Peyer's patch (tissue), 4 donors: ENCODE measurements around the gene ARL15. TPM values are rescaled to one million over a fixed set of nuclear protein-coding genes. Genes with fewer than 3 reads are reported as not detected.
"Not testable (repeated sequence)": the region's sequence is repeated elsewhere in the genome, so short reads cannot be mapped to it uniquely, and the experiment has no call there.

ENCODE experiments used
- DNase-seq, 3 donors: peaks; one replicate each; pipeline ENCODE4 v3.0.0-alpha.2; 2017 to 2019
- H3K27ac ChIP-seq, 4 donors: fragments of 200-600 bp; sonication (generic); one replicate each; pipeline ENCODE4 v1.5.1; 2016 to 2019
- H3K27me3 ChIP-seq, 2 donors: fragments of 200-600 bp; sonication (generic); one replicate each; pipeline ENCODE4 v1.5.1; 2019
- H3K36me3 ChIP-seq, 3 donors: fragments of 200-600 bp; sonication (generic); one replicate each; pipeline ENCODE4 v1.5.1; 2016 to 2019
- H3K4me1 ChIP-seq, 4 donors: fragments of 200-600 bp; sonication (generic); one replicate each; pipeline ENCODE4 v1.5.1; 2016 to 2019
- H3K4me3 ChIP-seq, 4 donors: fragments of 200-600 bp; sonication (generic); 1 replicate in 3 of 4; 2 replicates in 1 of 4; pipeline ENCODE4 v1.5.1; 2016 to 2019; ENCODE audit warnings: mild to moderate bottlenecking in 1 of 4
- H3K9me3 ChIP-seq, 4 donors: fragments of 200-600 bp; sonication (generic); one replicate each; pipeline ENCODE4 v1.5.1; 2016 to 2019; ENCODE audit warnings: mild to moderate bottlenecking in 1 of 4
- POLR2A ChIP-seq, 2 donors: fragments of 450-650 bp; IDR thresholded peaks; one replicate each; pipeline ENCODE4 v1.5.1; 2017; ENCODE audit warnings: antibody characterized with exemption in 2 of 2, mild to moderate bottlenecking in 2 of 2, moderate library complexity in 2 of 2
- total RNA-seq, 4 donors: library from RNA; depleted of rRNA; stranded (reverse); fragments of >200 nt; gene quantifications; one replicate each; pipeline ENCODE4 v1.1.0, GENCODE V29; 2016
- TF ChIP-seq, protein P1 (sequence below), 6 experiments: fragments of 450-650 bp in 4 of 6; fragments of 200-600 bp in 2 of 6; sonication (generic) in 1 of 6; IDR thresholded peaks; one replicate each; pipeline ENCODE4 v1.5.1; 2017 to 2019; ENCODE audit warnings: antibody characterized with exemption in 6 of 6, mild to moderate bottlenecking in 3 of 6, moderate library complexity in 1 of 6

Gene ARL15
- total RNA-seq, 4 donors from 2014 or later = 18.0 to 44.5 (median 38.7) TPM

DNA sequence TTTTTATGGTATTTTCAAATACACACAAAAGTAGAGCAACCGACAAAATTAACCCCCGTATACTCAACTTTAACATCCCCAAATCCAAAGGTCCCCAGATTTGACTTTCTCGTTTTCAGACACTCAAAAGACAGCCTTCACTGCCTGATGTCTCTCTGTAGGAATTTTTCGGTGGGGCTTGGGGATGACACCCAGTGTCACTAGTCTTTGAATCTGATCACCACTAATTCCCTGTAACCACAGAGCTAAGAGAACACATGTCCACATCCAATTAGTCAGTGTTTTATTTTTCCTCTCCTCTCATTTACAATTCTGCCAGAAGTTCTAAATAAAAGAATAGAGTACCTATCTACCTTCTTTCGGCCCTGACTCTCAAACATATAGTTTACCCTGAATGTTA is 324.6 kb downstream of the ARL15 start:
- no peaks in the 10 kb centered on the region for H3K36me3 ChIP-seq
- no peaks in the 10 kb centered on the region for H3K9me3 ChIP-seq
- TF ChIP-seq, protein P1, sequence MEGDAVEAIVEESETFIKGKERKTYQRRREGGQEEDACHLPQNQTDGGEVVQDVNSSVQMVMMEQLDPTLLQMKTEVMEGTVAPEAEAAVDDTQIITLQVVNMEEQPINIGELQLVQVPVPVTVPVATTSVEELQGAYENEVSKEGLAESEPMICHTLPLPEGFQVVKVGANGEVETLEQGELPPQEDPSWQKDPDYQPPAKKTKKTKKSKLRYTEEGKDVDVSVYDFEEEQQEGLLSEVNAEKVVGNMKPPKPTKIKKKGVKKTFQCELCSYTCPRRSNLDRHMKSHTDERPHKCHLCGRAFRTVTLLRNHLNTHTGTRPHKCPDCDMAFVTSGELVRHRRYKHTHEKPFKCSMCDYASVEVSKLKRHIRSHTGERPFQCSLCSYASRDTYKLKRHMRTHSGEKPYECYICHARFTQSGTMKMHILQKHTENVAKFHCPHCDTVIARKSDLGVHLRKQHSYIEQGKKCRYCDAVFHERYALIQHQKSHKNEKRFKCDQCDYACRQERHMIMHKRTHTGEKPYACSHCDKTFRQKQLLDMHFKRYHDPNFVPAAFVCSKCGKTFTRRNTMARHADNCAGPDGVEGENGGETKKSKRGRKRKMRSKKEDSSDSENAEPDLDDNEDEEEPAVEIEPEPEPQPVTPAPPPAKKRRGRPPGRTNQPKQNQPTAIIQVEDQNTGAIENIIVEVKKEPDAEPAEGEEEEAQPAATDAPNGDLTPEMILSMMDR (IDR thresholded peaks at IDR 0.05) = no peak
- no peak for TF ChIP-seq POLR2A (IDR thresholded peaks at IDR 0.05)
- H3K27ac ChIP-seq = no peak overlapping the region
- DNase-seq = no peak
- no peak overlapping the region for H3K4me3 ChIP-seq
- H3K4me1 ChIP-seq = no peaks in the 10 kb centered on the region
- H3K27me3 ChIP-seq = no peaks in the 10 kb centered on the region

DNA sequence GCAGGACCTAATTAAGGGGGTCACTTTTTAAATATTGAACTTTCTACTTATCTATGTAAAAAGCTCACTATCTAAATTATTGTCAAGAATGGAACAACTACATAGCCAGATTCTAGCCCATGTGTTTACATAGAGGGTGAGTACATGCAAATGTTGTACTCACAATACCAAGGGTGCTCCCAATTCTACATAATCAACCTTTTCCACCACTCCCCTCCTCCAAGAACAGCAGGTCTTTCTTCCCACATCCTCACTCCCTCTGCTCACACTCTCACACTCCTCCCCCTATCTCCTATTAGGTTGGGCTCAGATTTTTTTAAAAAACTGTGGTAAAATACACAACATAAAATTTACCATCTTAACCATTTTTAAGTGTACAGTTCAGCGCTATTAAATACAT is 325.4 kb downstream of the ARL15 start:
- TF ChIP-seq, protein P1 (IDR thresholded peaks at IDR 0.05) = no peak
- no peaks in the 10 kb centered on the region for H3K36me3 ChIP-seq
- H3K9me3 ChIP-seq = no peaks in the 10 kb centered on the region
- DNase-seq = no peak
- H3K27me3 ChIP-seq = no peaks in the 10 kb centered on the region
- no peaks in the 10 kb centered on the region for H3K4me1 ChIP-seq
- no peak overlapping the region for H3K4me3 ChIP-seq
- no peak overlapping the region for H3K27ac ChIP-seq

DNA sequence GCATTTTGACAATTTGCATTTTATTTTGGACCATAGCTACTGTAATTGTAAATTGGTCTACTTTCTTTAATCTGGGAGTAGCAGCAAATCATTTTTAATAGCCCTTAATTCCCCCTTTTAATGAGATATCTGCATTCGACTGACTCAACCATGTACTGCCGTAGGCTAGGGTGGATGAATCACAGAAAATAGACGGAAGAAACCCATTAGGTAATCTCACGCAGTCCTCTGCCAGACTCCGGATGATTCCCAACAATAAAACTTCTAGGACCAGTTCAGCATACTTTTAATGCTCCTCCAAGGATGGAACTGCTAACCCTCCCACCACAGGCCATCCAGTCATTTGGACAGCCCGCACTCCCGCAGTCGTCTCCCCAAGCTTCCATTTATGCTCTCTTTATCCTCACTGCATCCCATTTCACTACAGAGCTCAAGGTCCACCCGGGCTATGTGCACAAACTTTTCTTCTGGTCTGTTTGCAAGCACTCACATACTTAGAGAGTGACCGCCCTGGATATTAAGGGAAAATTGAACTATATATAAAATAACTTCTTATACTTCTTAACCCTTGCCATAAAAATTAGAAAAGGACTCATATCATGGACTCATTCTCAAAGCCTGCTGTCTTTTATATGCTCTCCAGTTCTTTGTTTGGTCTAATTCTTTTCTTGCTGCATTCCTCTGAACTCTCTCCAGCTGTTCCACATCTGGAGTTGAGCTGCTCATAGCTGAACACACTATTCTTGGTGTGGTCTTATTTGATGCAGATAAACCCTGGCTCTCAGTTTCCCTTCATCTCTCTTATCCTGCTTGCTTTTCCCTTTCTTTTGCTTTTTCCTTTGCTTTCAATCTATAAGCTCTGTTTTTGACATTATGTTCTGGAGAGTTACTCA is 326.6 kb downstream of the ARL15 start:
- no peak for DNase-seq
- Histone ChIP-seq H3K27ac (no peak overlapping the region), H3K4me1 (no peaks in the 10 kb centered on the region), H3K9me3 (no peaks in the 10 kb centered on the region), H3K27me3 (no peaks in the 10 kb centered on the region), H3K36me3 (no peaks in the 10 kb centered on the region), H3K4me3 (no peak overlapping the region)
- TF ChIP-seq POLR2A (IDR thresholded peaks at IDR 0.05) = no peak
- TF ChIP-seq, protein P1 (IDR thresholded peaks at IDR 0.05) = no peak

DNA sequence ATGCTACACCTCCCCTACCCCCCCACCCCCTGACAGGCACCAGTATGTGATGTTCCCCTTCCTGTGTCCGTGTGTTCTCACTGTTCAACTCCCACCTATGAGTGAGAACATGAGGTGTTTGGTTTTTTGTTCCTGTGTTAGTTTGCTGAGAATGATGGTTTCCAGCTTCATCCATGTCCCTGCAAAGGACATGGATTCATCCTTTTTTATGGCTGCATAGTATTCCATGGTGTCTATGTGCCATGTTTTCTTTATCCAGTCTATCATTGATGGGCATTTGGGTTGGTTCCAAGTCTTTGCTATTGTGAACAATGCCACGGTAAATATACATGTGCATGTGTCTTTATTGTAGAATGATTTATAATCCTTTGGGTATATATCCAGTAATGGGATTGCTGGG is 328.1 kb downstream of the ARL15 start:
- H3K36me3 ChIP-seq, H3K4me3 ChIP-seq, H3K4me1 ChIP-seq, H3K9me3 ChIP-seq, H3K27me3 ChIP-seq, H3K27ac ChIP-seq, DNase-seq: not testable (repeated sequence)

DNA sequence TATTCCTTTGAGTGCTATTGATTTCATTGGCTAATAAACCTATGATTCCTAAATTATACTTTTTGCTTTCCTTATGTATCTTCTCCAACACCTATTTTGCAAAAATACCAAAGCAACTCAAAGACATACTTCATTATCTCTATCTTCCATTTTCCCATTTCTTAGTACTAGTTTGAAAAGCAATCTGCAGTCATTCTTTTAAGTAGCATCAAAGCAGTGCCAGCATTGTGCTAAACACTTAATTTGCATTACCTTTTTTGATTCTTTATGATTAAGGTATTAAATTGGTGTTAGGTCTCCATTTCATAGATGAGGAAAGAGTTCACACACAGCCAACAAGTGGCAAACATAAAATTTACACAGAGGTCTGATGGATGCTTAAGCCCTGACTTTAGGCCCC is 330.3 kb downstream of the ARL15 start:
- H3K27me3 ChIP-seq = no peaks in the 10 kb centered on the region
- H3K9me3 ChIP-seq = no peaks in the 10 kb centered on the region
- H3K36me3 ChIP-seq = no peaks in the 10 kb centered on the region
- no peaks in the 10 kb centered on the region for H3K4me1 ChIP-seq
- H3K27ac ChIP-seq = no peak overlapping the region
- DNase-seq = no peak
- no peak overlapping the region for H3K4me3 ChIP-seq
- TF ChIP-seq POLR2A (IDR thresholded peaks at IDR 0.05) = no peak
- TF ChIP-seq, protein P1 (IDR thresholded peaks at IDR 0.05) = no peak

DNA sequence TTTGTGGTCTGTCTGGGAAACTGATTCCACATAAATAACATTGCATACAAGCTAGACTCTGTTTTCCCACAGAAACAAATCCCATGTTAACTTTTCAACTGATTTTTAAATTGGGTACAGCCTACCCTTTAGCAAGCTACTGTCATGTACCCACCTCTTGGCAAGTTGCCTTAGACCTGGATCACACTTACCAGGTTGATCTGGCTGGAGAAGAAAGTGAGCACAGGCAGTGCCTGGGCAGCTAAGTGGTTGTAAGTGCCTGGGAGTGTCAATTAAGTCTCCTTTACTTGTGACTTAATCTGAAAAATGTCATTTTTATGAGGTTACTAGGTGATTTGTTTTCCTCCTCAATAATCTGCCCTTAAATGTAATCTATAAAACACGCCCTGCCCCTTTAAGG is 336.4 kb downstream of the ARL15 start:
- Histone ChIP-seq H3K4me3 (no peak overlapping the region), H3K27ac (no peak overlapping the region), H3K27me3 (no peaks in the 10 kb centered on the region), H3K36me3 (no peaks in the 10 kb centered on the region), H3K4me1 (no peaks in the 10 kb centered on the region), H3K9me3 (no peaks in the 10 kb centered on the region)
- no peak for DNase-seq
- TF ChIP-seq POLR2A (IDR thresholded peaks at IDR 0.05) = no peak
- TF ChIP-seq, protein P1 (IDR thresholded peaks at IDR 0.05) = no peak
